NCI-H226 (cell line): ENCODE measurements around the gene POLD4.

ENCODE experiments used
- DNase-seq: peaks from one replicate; pipeline ENCODE4 v3.0.0-alpha.2; 2015

The POLD4 gene

DNA sequence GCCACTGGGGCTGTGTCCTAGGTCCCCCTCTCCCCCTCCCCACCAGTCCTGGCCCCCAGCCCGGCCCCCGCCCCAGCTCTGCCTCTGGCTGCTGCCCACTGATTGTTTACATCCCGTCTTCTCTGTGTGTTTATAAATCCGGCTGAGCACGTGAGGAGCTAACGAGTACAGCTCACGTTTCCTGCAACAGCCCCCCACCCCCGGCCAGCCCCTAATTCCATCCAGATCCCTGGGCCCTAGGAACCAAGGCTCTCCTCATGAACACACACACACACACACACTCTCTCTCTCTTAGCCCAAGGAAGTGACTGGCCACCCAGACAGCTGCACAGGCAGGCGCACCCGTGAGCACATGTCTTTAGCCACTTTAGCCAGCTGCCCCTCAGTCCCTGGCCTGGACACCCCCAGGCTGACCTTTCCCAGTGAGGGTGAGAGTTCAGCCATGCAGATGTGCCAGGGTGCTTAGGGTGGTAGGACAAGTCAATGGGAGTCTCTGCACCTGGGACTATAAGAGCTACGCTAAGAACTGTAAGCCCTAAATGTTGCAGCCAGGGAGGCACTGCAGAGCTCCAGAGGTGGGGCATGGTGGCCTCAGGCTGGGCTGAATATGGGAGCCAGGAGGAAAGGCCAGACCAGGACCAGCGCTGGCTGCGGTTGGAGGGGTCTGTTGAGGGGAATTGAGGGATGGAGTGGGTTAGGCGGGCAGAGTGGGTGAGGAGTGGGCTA is 17.2 kb upstream of the POLD4 start:
- no peak for DNase-seq

DNA sequence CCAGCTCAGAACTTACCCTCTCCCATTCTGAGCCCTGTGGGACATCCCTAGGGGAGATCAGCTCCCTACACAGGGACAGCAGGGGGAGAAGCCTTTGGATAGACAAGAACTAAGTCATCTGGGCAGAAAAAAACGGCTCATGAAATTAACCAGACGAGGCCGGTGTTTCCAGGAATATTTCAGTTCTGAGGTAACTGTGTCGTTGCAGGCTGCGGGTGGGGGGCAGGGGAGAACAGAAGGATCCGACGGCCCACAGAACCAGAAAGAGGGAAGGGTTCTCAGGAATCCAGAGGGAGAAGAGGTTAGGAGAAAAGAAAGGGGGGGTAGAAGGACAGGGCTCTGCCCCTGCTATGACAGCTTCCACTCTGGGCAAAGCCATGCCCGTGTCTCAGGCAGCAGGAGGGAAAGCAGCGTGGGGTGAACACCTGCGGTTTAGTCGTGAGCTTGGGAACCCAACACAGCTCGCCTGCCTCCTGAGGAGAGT is 16.5 kb upstream of the POLD4 start:
- DNase-seq, result no peak

DNA sequence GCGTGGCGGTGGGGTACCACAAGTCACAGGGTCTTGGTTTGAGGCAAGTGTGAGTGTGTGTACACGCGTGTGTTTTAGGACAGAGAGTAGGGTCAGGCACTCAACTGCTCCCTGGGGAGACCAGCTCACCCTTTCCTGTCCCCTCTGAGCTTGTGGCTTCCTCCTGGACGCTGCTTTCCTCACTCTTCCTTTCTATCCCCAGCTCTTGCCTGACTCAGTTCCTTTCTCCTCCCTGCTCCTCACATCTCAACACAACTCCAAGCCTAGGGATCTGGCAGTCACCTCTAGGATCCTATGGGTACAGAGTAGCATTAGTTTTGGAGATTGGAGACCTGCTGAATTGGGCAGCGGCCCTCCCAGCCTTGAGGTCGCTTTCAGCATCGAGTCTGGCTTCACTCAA is 15.9 kb upstream of the POLD4 start:
- no peak for DNase-seq

DNA sequence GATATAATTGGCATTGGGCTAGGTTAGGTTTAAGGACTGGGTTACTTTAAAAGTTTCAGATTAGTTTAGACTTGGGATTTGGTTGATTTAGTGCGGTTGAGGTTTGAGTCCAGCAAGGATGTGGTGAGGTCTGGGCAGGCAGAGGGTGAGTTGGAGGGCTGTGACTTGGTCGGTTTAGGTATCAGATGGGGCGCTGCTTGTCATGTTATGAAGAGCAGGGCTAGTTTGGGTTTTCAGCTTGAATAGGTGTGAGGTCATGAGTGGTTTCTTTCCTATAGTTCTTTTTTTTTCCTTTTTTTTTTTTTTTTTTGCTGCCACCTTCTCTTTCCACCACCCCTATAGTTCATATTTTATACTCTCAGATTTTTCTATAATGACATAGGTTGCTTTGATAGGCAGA is 15.3 kb upstream of the POLD4 start:
- no peak for DNase-seq

DNA sequence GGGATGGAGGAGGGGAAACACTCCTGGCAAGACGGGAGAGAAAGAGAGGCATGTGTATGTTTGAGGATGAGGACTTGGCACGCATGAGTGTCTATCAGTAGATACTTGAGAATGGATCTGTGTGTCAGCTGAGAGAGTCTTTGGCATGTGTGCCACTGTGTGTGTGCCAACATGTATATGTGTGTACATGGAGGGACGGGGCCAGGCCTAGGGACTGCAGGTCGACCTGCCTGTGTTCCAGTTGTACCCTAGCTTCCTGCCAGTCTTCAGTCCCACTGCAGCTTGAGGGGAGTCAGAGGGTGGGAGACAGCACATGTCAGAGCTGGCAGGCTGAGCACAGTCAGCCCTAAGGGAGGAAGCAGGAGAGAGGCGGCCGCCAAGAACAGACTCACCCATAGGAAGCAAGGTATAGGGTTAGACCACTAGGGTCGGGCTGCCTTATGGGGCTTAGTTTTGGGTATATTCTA is 14.4 kb upstream of the POLD4 start:
- DNase-seq, result no peak

DNA sequence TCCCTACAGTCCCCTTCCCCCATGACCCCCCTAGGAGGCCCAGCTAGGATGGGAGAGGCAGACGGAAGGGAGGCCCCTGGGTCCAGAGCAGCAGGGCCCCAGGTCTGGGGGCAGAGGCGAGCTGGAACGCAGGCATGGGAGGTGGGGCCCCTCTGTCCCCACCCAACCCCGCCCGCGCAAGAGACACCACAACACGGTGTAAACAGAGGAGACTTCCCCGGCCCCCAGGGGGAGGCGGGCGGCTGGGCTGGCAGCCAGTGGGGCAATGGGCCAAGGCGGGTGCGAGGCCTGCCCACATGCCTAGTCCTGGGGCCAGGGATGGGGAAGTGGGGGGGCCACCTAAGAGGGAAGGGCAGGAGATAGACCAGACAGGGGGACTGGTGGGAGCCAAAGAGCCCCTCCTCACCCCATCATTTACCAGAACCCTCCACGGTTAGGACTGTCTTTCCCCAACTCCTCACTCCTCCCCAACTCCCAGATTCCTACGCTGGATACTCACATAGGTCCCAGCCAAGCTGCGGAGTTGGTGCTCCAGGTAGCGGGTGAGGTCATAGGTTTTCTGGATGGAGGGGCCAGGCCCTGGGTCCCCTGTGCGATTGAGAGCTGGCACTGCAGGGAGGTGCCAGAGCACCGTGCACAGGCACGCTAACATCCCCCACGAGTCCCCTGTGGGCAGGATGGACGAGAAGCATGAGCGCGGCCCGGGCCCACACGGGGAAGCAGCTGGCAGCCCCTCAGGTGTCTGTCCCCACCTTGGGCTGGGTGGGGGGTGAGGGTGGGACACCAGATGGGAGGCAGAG is 13.8 kb upstream of the POLD4 start:
- no peak for DNase-seq

DNA sequence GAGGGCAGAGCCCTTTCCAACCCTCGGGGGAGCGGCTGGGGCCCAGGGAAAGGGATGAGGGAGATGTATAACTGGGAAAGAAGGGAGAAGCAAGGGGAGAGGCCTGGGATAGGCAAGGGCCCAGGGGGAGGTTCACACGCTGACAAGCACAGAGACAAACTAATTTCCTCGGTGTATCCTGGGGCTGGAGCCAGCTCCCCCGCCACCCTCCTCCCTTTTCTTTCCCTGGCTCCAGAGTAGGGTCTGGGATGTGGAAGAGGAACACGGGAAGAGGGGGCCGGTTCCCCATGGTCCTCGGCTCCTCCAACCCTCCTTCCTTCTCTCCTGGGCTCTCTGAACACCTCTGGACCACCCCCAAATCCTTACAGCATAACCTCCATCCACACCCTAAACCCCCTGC is 13.2 kb upstream of the POLD4 start:
- no peak for DNase-seq

DNA sequence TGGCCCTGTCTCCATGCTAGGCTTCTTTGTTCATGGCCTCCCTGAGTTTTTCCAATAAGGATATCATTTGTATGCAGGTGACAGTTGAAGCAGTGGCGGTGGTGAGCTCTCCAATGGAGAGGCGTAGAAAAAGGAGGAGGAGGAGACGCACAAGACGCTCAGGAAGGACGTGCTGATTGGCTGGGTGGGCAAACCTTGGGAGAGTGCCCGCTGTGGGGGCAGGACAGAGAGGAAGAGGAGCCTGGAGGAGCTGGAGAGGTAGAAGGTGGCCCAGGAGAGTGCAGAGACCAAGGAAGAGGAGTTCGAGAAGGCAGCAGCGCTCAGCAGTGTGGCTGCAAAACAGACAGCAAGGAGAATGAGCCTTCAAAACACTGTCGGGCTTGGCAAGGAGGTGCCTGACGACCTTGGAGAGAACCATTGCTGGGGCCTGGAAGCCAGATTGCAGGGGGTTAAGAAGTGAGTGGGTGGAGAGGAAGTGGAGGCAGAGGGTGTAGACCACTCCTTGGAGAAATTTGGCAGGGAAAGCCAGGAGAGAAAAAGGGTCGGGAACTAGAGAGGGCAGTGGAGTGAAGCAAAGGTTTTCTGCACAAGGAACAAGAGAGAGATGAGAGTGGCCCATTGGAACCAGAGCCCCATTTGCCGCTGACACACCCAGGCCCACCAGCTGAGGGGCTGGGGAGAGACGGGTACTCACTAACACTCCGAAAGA is 12.5 kb upstream of the POLD4 start:
- no peak for DNase-seq

DNA sequence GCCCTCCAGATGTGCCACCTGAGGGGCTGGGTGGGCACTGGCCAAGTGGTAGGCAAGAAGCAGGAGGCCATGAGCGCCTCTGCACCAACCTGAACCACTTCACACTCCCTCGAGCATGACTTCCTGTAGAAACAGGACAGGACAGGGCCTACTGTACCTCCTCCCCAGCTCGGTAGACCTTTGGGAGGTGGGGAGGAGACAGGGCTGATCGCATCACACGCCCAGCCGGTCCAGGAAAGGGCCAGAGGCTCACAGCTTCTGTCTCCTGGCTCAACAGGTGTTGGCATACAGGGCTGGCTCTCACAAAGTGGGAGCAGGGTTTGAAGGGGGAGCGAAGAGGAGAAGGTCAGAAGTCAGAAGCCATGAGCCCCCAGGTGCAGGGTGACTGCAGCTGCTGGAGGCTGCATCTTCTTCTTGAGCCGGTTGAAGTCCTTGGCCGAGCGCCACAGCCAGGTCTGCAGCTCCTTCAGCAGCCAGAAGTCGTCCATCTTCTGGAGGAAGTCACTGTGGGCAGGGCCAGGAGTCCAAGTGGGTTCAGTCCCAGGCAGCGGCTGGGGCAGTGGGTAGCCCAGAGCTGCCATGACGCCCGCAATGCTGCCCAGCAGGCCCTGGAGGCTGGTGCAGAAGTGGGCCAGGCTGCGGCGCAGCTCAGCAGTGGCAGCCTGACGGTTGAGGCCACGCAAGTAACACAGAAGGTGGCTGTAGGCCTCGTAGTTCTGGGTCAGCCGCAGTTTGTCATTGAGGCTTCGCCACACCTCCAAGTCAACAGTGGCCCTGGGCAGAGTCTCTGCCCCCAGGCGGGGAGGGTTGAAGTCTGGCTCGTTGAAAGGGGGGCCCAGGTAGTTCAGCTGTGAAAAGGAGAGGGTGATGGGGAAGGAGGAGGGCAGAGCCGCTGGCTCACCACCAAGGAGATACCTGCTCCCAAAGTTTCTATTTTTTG is 11.7 kb upstream of the POLD4 start:
- DNase-seq, result no peak

DNA sequence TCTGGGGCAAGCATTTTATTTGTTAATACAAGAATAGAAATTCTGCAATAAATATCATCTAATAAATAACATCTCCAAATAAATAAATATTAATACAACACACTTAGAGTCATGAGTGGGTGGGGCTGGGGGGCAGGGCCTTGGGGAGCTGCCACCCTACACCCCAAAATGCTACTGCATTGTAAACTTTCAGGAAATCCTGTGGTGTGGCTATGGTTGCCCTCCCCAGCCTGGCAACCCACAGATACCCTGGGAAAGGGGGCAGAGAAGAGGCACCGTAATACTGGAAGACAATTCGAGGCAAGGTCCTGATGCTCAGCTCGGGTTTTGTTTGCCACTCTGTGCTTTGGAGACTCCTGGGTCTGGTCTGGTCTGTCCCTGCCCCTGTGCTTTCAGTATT is 10.8 kb upstream of the POLD4 start:
- no peak for DNase-seq

DNA sequence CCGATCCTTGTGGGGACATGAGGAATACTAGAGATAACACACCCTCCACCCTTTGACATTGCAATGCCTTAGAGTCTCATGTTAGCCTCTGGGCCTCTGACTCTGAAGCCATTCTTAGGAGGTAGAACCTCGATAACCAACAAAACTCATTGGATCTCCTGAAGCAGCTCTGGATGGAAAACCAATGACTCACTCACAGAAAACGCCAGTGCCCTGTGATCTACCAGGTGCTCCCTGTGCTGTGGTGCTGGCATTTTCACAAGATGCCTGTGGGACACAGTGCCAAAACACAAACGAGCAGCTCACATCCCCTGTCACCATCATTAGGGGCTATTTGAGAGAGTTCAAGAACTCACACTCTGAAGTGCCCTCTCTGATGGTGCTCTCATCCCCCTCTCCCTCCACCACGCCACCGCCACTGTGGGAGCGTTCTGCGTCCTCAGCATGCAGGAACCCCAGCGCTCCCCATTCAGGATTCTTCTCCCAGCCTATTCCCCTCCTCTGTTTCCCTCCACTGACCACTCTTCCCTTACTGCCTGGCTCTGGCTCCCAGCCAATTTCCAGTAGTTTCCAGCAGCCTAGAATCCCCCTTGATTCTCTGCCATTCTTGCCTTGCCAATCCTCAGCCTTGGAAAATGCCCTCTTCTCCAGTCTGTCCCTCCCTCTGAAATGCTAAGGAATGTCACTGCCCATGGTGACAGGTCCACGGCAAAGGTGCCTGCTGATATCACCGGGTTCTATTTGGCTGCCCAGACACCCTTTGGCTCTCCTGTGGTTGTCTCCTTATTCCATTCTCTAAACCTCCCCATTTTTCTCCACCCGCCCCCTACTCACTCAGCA is 4.7 kb upstream of the POLD4 start:
- DNase-seq, result peak; percentile 70

DNA sequence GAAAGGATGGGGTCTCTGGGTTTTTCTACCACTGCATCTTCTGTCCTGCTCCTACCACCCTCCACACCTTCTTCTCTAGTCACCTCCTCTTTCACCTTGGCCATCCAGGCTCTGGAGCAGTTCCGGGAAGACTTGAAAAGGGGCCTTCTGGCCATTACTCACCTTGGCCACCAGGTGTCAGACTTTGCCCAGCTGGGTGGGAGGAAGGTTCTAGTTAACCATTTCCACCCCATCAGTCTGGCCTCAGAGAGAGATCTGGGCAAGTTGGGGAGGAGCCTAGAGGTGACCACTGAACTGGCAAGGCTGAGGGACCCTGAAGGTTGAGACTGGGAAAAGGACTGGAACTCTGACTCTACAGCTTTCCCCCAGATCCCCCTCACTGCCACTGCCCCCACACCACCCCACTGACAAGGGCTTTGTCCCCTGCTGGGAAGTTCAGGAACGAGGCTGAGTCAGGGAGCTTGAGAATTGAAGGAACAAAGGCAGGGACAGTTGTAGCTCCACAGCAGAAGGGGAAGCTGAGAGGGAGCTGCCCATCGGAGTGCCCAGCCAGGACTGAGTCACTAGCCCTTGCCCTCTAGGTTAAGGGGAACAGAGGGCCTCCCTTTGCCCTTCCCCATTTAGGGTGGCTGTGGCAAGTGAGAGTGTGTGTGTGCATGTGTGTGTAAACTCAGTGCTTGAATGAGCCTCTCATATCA is 3.7 kb upstream of the POLD4 start:
- DNase-seq, result peak; percentile 67

DNA sequence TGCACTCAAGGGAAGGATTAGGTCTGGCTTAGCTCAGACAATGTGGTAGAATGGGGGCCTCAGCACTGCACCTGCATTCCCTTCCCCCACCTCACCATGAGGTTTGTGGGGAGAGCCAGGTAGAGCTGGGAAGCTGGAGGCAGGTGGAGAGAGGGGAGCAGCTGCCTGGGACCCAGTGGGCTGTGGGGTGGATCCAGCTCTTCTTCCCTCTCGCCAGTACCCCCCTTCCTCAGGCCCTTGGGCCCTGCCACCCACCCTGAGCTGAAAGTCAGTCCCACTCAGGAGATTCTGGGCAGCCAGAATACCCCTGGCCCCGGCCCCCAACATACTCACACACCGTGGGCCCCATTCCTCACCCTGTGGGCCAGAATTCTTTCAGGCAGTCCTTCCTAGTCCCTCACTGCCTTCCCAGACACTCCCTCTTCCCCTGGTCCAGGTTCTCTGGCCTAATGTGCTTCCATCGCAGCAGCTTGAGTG is 3.1 kb upstream of the POLD4 start:
- DNase-seq, result no peak

DNA sequence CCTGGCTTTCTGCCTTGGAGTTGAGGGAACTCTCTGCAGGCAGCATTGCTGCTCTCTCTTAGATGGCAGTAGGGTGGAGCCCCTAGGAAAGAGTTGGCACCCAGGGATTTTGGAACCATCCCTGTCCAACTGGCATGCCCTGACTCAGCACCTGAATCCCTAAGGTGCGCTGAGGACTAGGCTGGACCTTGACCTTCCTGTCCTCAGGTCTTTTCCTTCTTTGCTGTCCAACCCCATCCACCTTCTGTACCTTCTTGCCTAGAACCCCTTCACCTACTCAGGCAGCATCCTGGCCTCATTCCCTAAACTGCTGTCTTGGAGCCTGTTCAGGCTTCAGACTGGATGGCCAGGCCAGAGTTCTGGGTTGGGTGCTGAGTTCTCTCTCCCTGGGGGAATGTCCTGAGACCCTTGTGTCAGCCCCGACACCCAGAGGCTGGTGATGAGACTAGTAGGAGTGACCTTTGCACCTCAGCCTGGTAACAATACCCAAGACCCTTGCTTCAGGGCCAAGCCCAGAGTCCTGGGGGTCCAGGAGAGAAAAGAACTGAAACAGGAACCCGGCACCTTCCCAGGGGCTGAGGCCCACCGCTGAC is 2.5 kb upstream of the POLD4 start:
- no peak for DNase-seq

DNA sequence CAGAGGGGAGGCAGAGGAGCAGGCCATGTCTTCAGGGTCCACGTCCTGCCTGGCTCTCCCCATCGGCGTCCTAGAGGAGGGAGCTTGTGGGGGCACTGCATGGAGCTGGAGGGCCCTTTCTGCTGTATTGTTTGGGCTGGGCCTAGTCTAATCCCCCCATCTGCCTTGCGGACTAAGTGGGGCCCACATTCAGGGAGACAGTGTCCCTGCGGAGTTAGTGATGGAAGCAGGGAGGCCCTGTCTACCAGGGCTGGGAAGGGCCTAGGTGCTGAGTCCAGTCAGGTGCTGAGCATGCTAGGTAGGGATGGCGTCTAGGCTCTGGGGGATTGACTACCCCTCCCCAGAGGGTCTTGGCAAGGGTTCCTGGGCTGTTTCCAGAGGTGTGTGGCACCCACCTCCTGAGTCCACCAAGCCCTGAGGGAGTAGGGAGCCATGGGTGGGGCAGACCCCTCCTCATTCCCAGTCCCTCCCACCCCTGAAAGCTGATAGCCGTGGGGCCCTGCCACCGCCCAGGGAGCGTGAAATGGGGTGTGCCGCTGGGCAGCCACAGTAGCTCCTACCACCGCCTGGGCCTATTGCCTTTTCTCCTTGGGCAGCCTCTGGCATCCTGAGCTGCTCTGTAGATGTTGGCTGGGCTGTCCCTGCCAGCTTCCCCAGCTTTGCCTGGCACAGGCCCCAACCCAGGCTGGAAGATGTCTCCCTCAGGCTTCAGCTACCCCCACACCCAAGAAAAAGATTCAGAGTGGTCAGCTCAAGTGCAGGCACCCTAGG is 1.9 kb upstream of the POLD4 start:
- DNase-seq, result no peak

DNA sequence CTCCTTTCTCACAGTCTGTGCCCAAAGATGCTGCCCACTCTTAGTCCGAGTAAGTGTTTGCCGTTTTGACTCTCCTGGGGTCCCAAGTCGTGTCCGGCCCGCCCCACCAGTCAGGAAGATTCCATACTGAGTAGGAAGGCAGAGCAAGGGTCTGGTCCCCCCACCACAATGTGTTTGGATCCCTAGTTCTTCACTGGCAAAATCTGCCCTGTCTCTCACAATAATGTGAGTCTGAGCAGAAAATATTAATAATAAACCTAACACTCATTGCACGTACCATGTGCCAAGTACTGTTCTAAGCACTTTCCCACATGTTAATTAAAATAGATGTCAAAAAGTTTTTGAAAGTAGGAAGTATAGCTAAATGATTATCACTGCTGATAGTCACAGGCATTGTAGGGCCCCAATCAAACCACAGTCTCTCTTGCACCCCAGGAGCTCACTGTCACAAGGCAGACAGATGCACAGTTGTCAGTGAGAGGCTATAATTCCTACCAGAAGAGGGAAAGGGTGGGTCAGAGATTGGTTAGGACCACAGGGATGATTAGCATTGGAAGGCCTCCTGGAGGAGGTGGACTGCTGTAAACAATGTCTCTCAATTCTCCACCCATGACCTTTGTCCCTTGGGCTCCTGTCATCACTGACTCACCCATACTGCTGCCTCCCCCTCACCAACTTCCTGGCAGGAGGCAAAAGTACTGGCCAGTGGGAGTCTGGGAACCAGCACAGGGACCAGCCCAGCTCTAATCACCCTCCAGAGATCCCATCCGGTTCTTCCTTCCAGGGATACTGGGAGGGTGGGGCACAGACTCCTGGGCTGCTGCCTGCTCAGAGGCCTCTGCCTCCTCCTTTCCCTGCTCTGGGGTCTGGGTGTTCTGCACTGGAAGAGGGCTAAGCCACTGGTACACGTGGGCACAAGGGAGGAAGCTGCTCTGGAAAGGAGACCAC is 1.0 kb upstream of the POLD4 start:
- peak; percentile 97 for DNase-seq

DNA sequence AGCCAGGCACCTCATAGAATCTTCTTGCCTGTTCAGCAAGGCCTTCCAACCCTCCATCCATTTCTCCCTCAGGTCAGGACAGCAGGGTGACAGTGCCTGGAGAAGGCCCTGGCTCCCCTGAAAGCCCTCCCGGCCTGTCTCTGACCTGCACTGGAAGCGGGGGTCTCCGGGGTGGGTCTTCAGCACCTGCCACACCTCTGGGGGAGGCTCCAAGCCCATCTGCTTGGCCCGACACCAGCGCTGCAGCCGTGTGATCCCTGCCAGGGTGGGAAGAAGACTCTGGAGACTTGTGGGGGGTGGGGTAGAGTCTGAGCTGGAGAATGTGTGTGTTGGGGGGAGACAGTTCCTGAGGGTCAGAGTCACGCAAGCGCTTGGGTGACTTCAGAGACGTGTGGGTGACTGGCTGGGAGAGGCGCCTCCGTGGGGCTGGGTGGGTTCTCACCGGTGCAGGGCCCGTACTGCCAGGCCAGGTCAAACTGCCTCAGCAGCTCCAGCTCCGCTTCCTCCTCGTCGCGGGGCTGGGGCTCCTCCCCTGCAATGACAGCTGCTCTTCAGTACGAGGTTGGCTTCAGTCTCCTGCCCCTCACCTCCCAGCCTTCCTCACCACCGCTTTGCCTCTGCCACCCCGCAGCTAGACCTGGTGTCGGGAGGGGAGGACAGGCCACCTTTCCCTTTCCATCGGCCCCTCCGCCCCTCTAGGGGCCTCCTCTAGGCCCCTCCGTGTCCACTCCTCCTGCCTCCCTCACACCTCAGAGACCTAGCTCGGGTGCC is 615 bp downstream of the POLD4 start:
- DNase-seq, result no peak
